HL-60 (cell line): Measurements from ENCODE around the gene KLF18.

ENCODE experiments used
- DNase-seq, 2 experiments: peaks; one replicate each; pipeline ENCODE4 v3.0.0-alpha.2; 2010 to 2020; ENCODE audit warnings: low read depth in 1 of 2, low spot score in 1 of 2
- H3K27ac ChIP-seq: fragments of 250-450 bp; sonication (Bioruptor Pico); replicated peaks from 2 replicates; pipeline ENCODE4 v1.5.1; 2020; ENCODE audit warnings: mild to moderate bottlenecking, moderate library complexity
- H3K27me3 ChIP-seq: fragments of 250-450 bp; sonication (Bioruptor Pico); 2 replicates; pipeline ENCODE4 v1.5.1; 2021; ENCODE audit warnings: mild to moderate bottlenecking, moderate library complexity; ENCODE audit not compliant: insufficient read depth, poor library complexity, severe bottlenecking
- H3K4me3 ChIP-seq: replicated peaks from 2 replicates; pipeline ENCODE4 v1.5.1; 2011; ENCODE audit warnings: mild to moderate bottlenecking, control low read depth, low read length; ENCODE audit not compliant: insufficient read depth
- GABPA ChIP-seq: IDR thresholded peaks from 2 replicates; pipeline ENCODE4 v1.6.1; 2012; ENCODE audit warnings: low read depth
- POLR2AphosphoS5 ChIP-seq: IDR thresholded peaks from 2 replicates; pipeline ENCODE4 v1.6.1; 2012; ENCODE audit warnings: low read depth
- SPI1 ChIP-seq: IDR thresholded peaks from 2 replicates; pipeline ENCODE4 v1.6.1; 2012; ENCODE audit warnings: low read depth, mild to moderate bottlenecking, borderline replicate concordance
- TF ChIP-seq, protein P1 (sequence below): IDR thresholded peaks from 2 replicates; pipeline ENCODE4 v1.6.1; 2012; ENCODE audit warnings: low read depth; ENCODE audit not compliant: insufficient replicate concordance
- TF ChIP-seq, protein P2 (sequence below): IDR thresholded peaks from one replicate; pipeline ENCODE4 v1.5.1; 2011; ENCODE audit warnings: low read length, control low read depth, inconsistent platforms; ENCODE audit not compliant: insufficient read depth

Gene KLF18

DNA sequence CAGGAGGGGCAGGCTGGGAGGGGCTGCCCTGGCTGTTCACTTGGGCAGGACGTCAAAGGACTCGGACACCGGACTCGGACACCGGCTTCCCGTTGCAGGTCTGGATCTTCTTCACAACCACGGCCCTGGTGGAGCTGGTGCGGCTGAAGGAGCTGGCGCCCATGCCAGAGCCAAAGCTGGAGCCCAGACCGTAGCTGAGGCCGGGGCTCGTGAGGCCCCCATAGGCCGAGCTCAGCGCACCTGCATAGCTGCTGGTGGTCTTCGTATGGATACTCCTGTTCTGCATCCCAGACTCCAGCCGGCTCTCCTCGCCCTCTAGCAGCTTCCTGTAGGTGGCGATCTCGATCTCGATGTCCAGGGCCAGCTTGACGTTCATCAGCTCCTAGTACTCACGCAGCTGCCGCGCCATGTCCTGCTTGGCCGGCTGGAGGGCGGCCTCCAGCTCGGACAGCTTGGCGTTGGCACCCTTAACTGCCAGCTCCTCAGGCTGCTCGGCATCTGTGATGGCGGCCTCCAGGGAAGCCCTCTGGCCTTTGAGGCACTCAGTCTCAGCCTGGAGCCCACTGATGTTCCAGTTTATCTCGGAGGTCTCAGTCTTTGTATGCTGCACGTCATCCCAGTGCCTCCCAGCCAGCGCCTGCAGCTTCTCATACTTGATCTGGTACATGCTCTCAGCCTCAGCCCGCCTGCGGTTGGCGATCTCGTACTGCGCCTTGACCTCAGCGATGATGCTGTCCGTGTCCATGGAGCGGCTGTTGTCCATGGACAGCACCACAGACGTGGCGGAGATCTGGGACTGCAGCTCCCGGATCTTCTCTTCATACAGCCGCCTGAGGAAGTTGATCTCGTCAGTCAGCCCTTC lies 37.9 kb downstream of the KLF18 start:
- H3K4me3 ChIP-seq: no peak overlapping the region
- TF ChIP-seq GABPA: no peak
- TF ChIP-seq POLR2AphosphoS5: no peak
- no peak for TF ChIP-seq SPI1
- TF ChIP-seq, protein P1, sequence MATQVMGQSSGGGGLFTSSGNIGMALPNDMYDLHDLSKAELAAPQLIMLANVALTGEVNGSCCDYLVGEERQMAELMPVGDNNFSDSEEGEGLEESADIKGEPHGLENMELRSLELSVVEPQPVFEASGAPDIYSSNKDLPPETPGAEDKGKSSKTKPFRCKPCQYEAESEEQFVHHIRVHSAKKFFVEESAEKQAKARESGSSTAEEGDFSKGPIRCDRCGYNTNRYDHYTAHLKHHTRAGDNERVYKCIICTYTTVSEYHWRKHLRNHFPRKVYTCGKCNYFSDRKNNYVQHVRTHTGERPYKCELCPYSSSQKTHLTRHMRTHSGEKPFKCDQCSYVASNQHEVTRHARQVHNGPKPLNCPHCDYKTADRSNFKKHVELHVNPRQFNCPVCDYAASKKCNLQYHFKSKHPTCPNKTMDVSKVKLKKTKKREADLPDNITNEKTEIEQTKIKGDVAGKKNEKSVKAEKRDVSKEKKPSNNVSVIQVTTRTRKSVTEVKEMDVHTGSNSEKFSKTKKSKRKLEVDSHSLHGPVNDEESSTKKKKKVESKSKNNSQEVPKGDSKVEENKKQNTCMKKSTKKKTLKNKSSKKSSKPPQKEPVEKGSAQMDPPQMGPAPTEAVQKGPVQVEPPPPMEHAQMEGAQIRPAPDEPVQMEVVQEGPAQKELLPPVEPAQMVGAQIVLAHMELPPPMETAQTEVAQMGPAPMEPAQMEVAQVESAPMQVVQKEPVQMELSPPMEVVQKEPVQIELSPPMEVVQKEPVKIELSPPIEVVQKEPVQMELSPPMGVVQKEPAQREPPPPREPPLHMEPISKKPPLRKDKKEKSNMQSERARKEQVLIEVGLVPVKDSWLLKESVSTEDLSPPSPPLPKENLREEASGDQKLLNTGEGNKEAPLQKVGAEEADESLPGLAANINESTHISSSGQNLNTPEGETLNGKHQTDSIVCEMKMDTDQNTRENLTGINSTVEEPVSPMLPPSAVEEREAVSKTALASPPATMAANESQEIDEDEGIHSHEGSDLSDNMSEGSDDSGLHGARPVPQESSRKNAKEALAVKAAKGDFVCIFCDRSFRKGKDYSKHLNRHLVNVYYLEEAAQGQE: no peak
- TF ChIP-seq, protein P2, sequence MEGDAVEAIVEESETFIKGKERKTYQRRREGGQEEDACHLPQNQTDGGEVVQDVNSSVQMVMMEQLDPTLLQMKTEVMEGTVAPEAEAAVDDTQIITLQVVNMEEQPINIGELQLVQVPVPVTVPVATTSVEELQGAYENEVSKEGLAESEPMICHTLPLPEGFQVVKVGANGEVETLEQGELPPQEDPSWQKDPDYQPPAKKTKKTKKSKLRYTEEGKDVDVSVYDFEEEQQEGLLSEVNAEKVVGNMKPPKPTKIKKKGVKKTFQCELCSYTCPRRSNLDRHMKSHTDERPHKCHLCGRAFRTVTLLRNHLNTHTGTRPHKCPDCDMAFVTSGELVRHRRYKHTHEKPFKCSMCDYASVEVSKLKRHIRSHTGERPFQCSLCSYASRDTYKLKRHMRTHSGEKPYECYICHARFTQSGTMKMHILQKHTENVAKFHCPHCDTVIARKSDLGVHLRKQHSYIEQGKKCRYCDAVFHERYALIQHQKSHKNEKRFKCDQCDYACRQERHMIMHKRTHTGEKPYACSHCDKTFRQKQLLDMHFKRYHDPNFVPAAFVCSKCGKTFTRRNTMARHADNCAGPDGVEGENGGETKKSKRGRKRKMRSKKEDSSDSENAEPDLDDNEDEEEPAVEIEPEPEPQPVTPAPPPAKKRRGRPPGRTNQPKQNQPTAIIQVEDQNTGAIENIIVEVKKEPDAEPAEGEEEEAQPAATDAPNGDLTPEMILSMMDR: no peak
- DNase-seq: no peak
- no peaks in the 10 kb centered on the region for H3K27me3 ChIP-seq
- no peak overlapping the region for H3K27ac ChIP-seq

DNA sequence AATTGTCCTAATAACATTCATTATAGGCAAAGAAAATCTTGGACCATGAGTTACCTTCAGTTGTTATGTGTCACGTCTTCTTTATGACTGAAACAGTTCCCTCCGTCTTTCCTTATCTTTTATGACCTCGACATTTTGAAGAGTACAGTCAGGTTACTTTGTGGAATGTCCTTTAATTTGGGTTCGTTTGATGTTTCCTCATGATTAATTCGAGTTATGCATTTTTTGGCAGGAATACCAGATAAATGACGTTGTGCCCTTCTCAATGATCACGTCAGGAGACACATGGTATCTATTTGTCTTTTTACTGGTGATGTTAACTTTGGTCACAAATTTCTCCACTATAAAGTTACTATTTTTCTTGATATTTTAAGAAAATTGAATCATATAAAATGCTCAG lies 40.1 kb downstream of the KLF18 start:
- no peaks in the 10 kb centered on the region for H3K27me3 ChIP-seq
- TF ChIP-seq GABPA (no peak), SPI1 (no peak), POLR2AphosphoS5 (no peak)
- TF ChIP-seq, protein P2: no peak
- H3K4me3 ChIP-seq: no peak overlapping the region
- no peak overlapping the region for H3K27ac ChIP-seq
- DNase-seq: no peak

DNA sequence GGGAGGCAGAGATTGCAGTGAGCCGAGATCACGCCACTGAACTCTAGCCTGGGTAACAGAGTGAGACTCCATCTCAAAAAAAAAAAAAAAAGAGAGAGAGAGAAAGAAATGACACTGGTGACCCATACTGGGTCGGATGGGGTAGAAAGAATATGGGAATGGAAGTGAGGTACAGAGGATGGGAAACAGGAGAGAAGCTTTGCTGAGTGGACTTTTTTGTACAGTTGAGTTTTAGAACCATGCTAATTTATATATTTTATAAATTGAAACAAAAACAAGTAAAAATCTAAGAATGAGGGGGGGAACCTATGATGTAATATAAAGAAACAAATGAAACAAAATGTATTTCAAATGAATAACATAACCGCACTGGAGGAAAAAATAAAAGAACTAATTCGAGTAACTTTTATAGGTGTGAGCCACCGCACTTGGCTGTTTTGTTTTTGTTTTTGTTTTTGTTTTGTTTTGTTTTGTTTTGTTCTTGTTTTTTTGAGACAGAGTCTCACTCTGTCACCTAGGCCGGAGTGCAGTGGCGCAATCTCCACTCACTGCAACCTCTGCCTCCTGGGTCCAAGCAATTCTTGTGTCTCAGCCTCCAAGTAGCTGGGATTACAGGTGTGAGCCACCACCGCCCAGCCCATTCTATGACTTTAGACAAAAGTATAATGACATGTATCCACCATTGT lies 41.1 kb downstream of the KLF18 start:
- DNase-seq: no peak
- Histone ChIP-seq H3K27ac (no peak overlapping the region), H3K27me3 (no peaks in the 10 kb centered on the region), H3K4me3 (no peak overlapping the region)
- no peak for TF ChIP-seq POLR2AphosphoS5
- TF ChIP-seq GABPA: no peak
- TF ChIP-seq, protein P1: no peak
- TF ChIP-seq, protein P2: no peak
- TF ChIP-seq SPI1: no peak
